ENCODE measurements around the gene TBCD.

The TBCD gene

DNA sequence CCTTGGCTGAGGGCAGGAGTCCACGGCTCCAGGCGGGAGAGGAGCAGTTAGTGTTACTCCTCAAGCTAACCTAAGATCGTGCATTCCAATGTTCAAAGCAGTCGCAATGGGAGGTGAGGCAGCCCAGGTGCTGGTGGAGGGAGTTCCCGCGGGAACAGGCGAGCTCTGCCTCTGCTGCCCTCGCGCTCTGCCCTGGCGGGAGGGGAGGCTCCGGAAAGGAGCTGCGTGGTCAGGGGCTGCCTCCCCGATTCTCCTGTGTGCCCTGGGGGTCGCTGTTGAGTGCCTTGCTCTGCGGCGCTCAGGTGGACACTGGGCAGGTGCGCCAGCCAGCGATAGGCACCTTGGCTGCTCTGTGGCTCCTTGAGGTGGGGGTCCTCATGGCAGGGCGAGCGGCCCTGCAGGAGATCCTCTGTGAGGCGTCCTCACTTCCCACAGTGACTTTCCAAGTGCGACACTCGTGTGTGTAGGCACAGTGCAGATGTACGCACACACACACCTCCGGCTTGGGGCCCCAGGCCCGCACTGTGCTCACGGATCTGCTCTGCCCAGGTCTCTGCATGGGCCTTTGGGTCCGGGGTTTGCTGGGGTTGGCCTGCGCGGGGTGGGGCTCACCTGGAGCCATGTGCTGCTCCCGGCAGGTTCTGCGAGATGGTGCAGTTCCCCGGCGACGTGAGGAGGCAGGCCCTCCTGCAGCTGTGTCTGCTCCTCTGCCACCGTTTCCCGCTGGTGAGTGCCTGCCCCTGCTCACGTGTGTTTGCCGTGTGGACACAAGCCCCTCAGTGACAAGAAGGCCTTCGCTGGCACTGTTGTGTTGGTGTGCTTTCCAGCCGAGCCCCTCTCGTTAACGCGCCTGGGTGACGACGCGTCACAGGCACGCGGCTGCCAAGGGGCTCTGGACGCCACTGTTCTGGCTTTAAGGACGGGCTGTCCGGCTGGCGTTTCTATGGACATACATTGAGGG is 185.8 kb downstream of the TBCD start:
- DNase-seq (ENCODE audit: low read depth, low spot score): no peak

DNA sequence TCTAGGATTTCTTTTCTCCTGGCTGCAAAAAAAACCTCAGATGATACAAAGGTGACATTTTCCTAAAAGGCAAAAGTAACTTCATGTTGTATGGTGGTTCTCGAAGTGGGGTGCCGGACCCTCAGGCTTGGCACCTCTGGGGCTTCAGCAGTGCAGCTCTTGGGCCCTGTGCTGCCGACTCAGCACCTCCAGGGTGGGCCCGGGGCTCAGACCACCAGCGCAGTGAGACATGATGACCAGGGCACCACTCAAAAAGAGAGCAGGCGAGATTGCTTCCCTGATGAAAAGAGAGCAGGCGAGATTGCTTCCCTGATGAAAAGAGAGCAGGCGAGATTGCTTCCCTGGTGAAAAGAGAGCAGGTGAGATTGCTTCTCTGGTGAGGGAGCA is 186.6 kb downstream of the TBCD start:
- no peak for DNase-seq (ENCODE audit: low read depth, low spot score)

DNA sequence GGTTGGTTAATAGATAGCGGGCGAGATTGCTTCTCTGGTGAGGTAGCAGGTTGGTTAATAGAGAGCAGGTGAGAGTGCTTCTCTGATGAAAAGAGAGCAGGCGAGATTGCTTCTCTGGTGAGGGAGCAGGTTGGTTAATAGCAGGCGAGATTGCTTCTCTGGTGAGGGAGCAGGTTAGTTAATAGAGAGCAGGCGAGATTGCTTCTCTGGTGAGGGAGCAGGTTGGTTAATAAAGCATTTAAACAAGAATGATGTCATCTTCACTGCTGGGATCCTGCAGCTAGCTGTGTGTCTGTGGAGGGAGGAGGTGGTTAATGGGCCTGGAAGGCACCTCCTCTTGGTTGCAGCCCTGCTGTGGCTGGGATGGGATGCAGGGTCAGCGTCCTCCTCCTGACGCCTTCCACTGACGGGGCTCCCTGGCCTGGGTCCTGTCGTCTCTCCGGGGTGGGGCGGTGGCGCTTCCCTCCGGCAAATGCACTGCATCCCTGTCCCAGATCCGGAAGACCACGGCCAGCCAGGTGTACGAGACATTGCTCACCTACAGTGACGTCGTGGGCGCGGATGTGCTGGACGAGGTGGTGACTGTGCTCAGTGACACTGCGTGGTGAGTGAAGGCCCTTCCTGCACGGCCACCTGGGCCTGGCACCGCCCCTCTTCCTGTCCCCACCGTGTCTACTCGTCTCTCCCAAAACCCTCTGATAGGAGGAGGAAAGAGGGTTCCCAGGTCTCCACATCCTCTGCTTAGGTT is 187.2 kb downstream of the TBCD start:
- no peak for DNase-seq (ENCODE audit: low read depth, low spot score)

DNA sequence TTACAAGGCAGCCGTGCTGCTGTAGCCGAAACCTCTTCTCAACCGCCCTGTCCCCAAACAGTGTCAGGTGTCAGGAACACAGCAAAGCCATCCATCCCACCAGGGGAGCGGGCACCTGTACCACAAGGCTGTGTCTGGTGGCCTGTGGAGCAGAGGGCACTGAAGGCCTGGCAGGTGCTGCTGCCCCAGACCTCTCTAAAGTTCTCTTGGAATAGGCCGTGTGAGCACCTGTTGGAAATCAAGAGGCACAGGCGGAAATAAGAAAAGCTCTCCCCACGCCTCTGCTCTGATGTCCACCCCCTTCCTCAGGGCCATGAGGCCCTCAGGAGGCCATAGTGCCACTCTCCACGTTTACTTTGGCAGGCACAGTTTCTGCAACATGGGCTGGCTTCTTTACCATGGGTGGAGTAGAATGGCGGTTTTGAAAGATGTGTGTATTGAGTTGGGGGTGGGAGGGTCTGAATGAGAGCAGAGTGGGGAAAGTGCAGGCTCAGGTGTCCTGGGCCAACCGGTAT is 187.8 kb downstream of the TBCD start:
- no peak for DNase-seq (ENCODE audit: low read depth, low spot score)

DNA sequence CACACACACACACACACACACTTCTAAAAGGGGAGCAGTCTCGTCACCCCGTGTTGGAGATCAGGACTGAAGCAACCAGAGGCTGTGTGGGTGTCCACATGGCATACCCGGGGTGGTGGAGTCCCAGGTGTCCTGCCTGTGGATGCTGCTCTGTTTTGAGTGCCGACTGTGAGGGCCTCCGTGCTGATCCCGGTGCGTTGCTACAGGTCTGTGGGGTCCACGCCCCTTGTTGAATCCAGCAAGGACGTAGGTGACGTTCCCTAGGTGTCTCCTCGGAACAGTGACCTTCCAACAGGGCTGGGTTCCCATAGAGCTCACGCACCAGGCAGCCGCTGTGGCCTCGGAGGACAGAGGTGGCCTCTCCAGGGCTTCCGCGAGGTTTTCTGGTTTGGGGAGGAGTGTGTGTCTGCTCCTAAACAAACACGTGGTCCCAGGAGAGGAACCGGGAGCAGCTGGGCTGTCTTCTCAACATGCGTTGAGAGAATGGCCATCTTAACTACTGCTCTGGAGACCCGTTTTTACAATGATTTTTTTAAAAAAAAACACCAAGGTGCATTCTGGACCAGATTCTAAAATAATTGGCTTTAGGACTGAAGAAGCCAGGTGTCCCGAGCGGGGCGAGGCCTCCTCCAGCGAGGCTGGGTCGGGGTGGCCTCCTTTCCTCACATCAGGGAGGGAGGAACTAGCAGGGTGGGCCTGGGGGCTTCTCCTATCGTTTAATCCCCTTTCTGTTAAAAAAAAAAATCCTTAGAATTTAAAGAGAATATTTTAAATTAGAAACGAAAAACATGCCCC is 188.6 kb downstream of the TBCD start:
- no peak for DNase-seq (ENCODE audit: low read depth, low spot score)

DNA sequence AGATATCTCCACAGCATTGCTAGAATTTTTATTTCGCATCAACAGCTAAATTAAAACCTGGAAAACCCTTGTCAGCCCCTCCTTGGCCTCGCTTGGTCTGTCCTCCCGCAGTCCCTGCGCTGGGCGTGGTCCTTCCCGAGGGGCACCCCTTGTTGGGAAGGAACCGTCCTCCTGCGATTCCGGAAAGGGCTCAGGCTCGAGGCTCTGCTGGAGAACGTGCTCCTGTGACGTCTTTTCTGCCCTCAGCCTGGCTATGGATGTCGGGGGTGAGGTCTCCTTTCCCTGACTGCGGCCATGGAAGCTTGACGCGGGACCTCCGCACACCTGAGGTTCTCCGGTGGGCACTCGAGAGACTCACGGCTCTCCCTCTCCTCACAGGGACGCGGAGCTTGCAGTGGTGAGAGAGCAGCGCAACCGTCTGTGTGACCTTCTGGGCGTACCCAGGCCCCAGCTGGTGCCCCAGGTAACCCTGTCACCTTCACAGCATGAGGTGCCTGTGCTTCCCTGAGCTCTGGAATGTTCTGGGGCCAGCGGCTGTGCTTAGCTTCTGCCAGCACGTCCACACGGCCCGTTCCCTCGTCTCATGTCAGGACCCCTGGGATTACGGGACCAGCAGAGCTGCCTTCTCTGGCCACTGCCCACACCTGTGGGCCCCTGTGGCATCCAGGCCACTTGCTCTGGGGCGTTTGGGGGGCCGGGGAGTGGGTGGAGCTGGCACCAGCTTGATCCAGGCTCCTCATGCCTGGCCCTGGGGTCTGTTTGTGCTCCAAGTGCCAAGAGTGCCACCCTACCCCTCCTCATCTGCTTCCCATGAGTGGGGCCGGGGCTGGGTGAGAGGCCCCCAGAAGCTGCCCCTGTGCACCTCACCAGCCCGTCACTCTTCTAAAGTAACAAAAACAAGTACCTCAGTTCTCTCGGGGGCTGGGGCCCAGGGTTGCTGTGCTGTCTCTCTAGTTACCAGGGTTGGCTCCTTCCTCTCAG is 189.4 kb downstream of the TBCD start:
- no peak for DNase-seq (ENCODE audit: low read depth, low spot score)

DNA sequence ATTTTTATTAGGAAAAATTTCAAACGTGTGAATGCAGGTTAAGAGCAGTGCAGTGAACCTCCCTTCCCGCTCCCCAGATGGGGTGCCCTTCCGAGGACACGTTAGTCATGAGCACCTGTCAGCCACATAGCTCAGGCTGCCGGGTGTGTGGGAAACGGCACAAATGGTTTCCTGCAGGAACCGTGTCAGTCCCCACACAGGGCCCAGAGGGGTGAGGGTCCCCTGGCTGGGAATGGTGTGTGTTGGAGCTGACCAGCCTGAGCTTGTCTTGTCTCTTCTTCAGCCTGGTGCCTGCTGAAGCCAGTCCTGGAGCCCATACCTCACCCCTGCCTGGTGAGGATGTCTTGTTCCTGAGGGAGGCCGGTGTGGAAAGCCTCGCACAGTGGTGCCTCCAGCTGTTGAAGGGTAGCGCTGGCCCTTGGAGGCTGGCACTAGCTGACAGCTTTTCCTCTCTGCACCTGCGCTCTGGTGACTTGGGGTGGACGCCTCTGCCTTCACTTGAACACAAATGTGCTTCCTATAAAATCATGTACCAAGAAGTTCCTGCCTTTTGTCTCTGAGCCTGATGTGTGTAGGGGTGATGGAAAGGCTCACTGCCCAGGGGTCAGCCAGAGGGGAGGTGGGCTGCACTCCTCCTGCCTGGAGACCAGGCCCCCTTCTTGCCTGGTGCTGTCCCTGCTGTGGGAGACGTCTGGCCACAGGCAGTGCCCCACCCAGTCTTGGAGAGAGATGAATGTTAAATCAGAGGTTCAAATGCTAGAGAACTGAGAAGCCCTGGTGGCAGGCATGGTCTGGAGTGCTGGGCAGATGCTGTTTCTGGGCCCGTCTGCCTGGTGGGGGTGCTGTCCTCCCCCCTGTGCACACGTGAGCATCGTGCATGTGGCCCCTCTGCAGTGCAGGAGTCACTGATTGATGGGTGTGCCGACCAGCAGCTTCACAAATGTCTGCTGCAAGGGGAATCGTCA is 190.6 kb downstream of the TBCD start:
- no peak for DNase-seq (ENCODE audit: low read depth, low spot score)

DNA sequence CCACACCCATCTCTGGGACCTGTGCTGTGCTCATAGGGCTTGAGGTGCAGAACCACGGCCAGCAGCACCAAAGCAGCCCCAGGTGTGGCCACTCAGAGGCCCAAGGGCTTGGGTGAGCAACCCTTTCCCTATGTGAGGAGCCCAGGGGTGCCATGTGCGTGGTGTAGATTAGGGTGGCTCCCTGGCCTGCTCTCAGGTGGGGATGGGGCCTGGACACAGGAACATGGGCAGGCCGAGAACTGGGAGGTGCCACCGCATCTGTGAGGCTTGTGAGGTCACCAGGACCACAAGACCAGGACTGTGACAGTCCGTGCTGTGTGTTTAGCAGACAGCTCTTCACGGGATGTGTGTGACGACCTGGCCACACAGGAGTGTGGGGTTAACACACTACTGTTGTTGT is 191.5 kb downstream of the TBCD start:
- DNase-seq (ENCODE audit: low read depth, low spot score): no peak

DNA sequence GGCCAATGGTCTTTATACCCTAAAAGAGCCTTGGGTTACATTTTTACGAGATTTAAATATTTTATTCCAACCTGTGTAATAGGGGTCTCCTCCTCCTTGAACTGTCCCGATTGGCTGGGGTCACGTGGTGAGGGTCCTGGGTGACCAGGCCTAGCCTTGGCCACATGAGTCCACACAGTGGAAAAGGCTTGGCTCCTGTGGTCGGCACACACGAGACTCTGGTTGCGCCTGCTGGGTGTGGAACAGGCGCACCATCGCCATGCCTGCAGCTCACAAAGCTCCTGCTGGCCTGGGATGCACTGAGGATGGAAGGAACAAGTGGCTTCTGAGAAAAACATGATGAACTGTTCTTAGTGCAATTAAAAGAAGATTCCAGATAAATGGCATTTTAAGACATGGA is 191.9 kb downstream of the TBCD start:
- no peak for DNase-seq (ENCODE audit: low read depth, low spot score)

DNA sequence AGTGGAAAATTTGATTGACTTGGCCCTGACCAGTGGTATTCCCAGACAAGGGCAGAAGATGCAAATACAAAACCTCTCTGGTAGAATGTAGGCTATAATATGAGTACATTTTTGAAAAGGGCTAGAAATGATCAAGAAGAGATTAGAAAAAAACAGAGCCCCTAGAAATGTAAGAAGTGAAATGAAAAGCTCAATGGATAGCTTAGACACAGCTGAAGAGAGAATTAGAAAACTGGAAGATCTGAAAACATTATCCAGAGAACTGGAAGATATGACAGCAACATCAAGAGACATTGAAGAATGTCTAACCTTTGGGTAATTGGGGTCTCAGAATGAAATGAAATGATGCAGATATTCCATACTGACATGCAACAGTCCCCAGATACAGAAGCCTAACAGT is 193.1 kb downstream of the TBCD start:
- DNase-seq (ENCODE audit: low read depth, low spot score): no peak

DNA sequence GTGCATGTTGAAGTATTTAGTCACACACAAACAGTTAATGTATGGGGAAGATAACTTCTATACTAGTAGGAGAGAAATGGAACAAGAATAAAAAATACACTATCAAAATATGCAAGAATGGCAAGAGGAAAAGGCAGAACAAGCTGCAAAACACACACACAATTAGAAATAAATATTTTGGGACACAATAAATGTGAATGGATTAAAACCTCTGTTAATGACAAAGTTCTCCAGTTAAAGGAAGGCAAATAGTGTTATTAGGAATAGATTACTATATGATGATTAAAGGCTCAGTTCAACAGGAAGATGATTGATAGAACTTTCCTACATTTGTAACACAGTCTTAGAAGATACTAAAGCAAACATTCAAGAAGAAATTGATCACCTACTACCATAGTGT is 194.2 kb downstream of the TBCD start:
- no peak for DNase-seq (ENCODE audit: low read depth, low spot score)

DNA sequence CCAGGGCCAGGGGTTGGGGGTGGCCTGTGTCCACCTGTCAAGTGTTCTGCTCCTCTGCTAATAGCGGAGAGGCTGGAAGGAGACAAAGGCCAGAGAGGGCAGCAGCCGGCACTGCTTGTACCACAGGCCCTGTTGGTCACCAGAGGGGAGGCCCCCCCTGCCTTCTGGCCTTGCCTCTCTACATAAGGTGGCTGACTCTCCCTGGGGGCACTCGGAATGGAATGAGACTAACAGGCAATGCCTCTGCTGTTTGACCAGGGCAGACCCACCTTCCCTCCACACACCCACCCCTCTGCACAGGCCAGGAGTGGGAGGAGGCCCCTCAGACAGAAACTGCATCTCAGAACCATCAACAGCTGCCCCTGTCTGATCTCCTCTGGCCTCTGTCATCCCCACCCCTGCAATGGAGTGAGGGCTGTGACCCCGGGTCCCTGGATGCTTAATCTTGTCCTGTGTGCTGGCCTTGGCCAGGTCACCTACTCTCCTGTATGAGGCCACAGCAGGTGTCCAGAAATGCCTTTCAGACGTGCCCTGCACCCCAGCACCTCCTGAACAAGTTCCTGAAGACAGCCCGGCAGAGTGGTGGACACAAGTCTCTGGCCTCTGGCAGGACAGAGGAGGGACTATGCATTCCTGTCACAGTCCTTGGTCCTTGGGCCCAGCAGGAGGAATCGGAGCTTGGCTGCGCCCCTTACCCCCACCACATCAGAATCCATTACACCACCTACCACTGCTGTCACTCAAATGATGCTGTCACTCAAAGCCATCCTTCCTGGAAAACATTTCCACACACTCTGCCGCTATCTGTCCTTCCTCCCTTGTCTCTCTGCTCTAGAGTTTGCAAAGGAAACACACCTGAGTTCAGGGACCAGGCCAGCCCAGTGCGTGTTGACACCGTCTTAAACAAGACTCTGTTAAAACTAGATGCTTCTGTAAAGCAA is 195.5 kb downstream of the TBCD start:
- DNase-seq (ENCODE audit: low read depth, low spot score): no peak

DNA sequence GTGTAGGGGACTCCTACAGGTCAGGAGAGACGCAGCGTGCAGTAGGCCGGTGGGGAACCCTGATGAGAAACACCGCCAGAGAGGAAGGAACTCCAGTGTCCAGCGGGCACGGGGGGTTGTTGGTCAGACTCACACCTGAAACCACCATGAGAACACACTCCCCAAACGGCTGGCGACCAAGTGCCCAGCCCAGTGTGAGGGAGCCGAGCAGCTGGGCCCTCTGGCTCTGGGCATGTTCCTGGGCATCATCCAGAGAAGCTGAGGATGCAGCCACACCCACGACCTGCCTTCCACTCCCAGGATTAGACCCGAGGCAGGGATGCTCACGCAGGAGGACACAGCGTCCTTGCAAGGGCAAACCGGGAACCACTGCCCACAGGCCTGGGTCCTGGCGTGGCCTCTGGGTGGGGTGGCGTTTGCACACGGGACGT is 196.2 kb downstream of the TBCD start:
- no peak for DNase-seq (ENCODE audit: low read depth, low spot score)

DNA sequence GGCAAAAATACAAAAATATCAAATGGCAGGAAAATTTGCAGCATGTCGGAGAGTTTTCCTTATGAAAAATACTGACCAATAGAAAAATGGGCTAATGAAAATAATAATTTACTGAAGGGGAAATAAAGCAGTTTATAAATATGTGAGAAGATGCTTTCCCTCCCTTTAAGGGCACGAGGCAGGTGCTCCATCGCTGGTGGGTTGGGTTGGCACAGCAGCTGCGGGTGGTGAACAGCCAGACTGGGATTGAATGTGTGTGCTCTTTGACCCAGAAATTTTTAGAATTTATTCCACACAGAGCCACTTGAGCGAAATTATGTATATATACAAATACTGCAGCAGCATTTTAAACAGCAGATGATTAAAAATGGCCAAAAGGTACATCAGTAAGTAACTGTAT is 197.1 kb downstream of the TBCD start:
- no peak for DNase-seq (ENCODE audit: low read depth, low spot score)

DNA sequence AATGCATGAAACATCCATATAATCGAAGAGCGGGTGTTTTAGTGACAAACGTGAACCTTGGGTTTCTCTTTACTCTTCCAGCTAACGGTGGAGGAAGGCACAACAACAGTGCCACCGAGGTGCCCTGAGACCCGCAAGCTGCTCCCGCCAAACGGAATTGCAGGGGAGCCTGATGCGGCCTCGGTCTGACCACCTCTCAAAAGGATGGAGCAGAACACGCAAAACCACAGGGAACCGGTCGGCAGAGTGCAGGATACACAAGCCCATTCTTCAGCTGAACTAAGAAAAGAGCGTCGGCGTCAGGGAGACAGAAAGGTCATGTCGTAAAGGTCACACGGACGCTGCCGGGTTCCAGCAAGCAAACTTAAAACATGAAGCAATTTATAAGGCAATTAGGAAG is 197.5 kb downstream of the TBCD start:
- no peak for DNase-seq (ENCODE audit: low read depth, low spot score)

DNA sequence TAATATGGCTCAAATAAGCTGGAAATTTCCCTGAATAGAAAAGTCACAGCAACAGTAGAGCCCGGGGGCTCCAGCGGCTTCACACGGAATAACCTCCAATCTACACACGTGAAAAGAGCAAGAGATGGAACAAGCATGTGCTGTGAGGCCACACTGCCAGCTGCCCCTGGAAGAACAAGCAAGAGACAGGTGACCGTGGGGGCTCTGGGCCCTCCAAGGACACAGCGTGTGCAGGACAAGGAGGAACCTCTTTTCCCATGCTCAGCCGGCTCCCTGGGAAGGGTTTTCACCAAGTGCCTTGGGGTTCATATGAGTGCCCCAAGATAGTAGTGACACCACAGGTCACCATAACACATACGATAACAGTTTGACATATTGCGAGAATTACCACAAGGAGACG is 198.1 kb downstream of the TBCD start:
- DNase-seq (ENCODE audit: low read depth, low spot score): no peak

DNA sequence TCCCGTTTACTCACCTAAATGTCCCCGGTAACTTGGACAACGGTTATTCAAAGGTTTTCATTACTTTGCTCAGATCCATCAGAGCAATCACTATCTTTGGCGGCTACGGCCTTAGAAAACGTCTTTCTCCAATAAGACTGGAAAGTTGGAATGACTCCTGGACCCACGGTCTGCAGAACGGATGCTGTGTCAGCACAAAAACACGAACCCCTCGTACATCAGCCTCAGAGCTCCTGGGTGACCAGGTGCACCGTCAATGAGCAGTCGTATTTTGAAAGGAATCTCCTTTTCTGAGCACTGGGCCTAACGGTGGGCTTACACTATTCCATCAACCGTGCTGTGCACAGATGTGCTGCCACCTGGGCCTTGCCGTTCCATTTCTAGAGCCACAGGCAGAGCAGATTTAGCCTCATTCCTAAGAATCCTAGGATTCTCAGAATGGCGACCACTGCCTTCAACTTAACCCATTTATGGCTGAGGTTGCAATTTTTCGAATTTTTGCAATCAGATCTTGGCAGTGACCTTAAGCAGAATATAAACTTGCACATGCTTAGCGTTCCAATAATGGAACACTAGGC is 198.7 kb downstream of the TBCD start:
- DNase-seq (ENCODE audit: low read depth, low spot score): no peak

DNA sequence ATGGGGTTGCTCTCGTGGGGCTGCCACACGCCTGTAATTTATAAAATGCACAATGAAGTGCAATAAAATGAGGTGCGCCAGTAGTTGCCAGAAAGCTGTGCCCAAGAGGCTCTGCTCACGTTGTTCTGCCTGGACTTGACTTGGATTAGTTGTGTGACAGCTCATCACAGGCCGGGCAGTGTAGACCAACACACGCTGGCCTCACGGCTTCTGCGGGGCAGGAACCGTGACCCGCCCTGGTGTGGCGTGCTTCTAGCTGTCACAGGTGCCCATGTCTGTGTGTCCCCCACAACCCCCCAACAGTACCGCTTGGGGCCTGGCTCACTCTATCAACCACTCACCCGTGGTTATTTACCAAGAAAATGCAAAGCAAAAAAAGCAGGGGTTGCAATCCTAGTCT is 200.2 kb downstream of the TBCD start:
- DNase-seq (ENCODE audit: low read depth, low spot score): no peak

Data from brain pericyte (primary cell).